Vagina (tissue), 2 donors: ENCODE results near the gene POLK. TPM values are rescaled to one million over a fixed set of nuclear protein-coding genes. Genes with fewer than 3 reads are reported as not detected.
A peak's percentile ranks its signal among the peaks of the same experiment; 100 is the strongest.

Source experiments
- DNase-seq, 2 donors: peaks; one replicate each; pipeline ENCODE4 v3.0.0-alpha.2; 2017; ENCODE audit errors: extremely low spot score in 2 of 2
- H3K27ac ChIP-seq: fragments of 200-600 bp; sonication (generic); one replicate; pipeline ENCODE4 v1.5.1; 2019
- H3K27me3 ChIP-seq: fragments of 200-600 bp; sonication (generic); one replicate; pipeline ENCODE4 v1.5.1; 2019
- H3K36me3 ChIP-seq, 2 donors: fragments of 200-600 bp; sonication (generic); one replicate each; pipeline ENCODE4 v1.5.1; 2017 to 2019
- H3K4me1 ChIP-seq: fragments of 200-600 bp; sonication (generic); one replicate; pipeline ENCODE4 v1.5.1; 2019
- H3K4me3 ChIP-seq, 2 donors: fragments of 200-600 bp; sonication (generic); 1 replicate in 1 of 2; 2 replicates in 1 of 2; pipeline ENCODE4 v1.5.1; 2016 to 2019
- H3K9me3 ChIP-seq: fragments of 200-600 bp; sonication (generic); one replicate; pipeline ENCODE4 v1.5.1; 2019
- POLR2A ChIP-seq, 2 donors: fragments of 450-650 bp; IDR thresholded peaks; one replicate each; pipeline ENCODE4 v1.6.1; 2017; ENCODE audit warnings: antibody characterized with exemption in 2 of 2, mild to moderate bottlenecking in 2 of 2, moderate library complexity in 2 of 2
- POLR2AphosphoS5 ChIP-seq, 2 donors: sonication (generic); formaldehyde crosslinking; IDR thresholded peaks; one replicate each; pipeline ENCODE4 v1.9.0; 2017; ENCODE audit warnings: antibody characterized with exemption in 2 of 2, mild to moderate bottlenecking in 2 of 2, low read depth in 1 of 2; ENCODE audit not compliant: insufficient read depth in 1 of 2
- intact Hi-C: fragments of 100-400 bp; cut with DNase I; formaldehyde crosslinking; loops from one replicate; pipeline ENCODE4 v1.15.1; 2023
- total RNA-seq: library from RNA; depleted of rRNA; stranded (reverse); fragments of >200 nt; gene quantifications from one replicate; pipeline ENCODE4 v1.2.3, GENCODE V29; 2016
- TF ChIP-seq, protein P1 (sequence below), 3 experiments: fragments of 450-650 bp in 2 of 3; fragments of 200-600 bp in 1 of 3; sonication (generic) in 1 of 3; IDR thresholded peaks; one replicate each; pipeline ENCODE4 v1.5.1; 2017 to 2019; ENCODE audit warnings: antibody characterized with exemption in 3 of 3, mild to moderate bottlenecking in 2 of 3, moderate library complexity in 2 of 3

POLK gene
- total RNA-seq: 31.4 TPM

GRCh38 chr5:75511435-75512382 lies at the start of gene POLK, which contains the start of gene CERT1:
TSS of gene POLK (plus strand) at chr5:75511891.
TSS of gene CERT1 (minus strand) at chr5:75511629. CDS start at chr5:75511207, 422 bp downstream.
- intact Hi-C loops: no loop called here
- Histone ChIP-seq H3K4me3 (peak within 1 kb of the TSS; percentile 67 to 87), H3K4me1 (peaks cover 31% of the 10 kb centered on the region), H3K9me3 (no peaks in the 10 kb centered on the region), H3K27ac (peak within 1 kb of the TSS; percentile 91), H3K36me3 (no peaks in the 10 kb centered on the region), H3K27me3 (no peaks in the 10 kb centered on the region)
- DNase-seq: peak; percentile 98 to 99
- TF ChIP-seq POLR2A (IDR thresholded peaks at IDR 0.05) (peak in 1 of 2 donors; percentile 72), POLR2AphosphoS5 (IDR thresholded peaks at IDR 0.05; ENCODE audit: insufficient read depth in 1 of 2, low read depth in 1 of 2) (peak; percentile 91 to 94)
- TF ChIP-seq, protein P1, sequence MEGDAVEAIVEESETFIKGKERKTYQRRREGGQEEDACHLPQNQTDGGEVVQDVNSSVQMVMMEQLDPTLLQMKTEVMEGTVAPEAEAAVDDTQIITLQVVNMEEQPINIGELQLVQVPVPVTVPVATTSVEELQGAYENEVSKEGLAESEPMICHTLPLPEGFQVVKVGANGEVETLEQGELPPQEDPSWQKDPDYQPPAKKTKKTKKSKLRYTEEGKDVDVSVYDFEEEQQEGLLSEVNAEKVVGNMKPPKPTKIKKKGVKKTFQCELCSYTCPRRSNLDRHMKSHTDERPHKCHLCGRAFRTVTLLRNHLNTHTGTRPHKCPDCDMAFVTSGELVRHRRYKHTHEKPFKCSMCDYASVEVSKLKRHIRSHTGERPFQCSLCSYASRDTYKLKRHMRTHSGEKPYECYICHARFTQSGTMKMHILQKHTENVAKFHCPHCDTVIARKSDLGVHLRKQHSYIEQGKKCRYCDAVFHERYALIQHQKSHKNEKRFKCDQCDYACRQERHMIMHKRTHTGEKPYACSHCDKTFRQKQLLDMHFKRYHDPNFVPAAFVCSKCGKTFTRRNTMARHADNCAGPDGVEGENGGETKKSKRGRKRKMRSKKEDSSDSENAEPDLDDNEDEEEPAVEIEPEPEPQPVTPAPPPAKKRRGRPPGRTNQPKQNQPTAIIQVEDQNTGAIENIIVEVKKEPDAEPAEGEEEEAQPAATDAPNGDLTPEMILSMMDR (IDR thresholded peaks at IDR 0.05): no peak

- Histone ChIP-seq H3K9me3 (peaks cover 4% of the 10 kb centered on the region), H3K27me3 (no peaks in the 10 kb centered on the region), H3K36me3 (no peaks in the 10 kb centered on the region), H3K4me3 (no peak overlapping the region), H3K4me1 (no peaks in the 10 kb centered on the region), H3K27ac (no peak overlapping the region)
- no peak for DNase-seq
- TF ChIP-seq, protein P1 (IDR thresholded peaks at IDR 0.05): no peak
- TF ChIP-seq POLR2AphosphoS5 (IDR thresholded peaks at IDR 0.05; ENCODE audit: insufficient read depth in 1 of 2, low read depth in 1 of 2): no peak
- no peak for TF ChIP-seq POLR2A (IDR thresholded peaks at IDR 0.05)
- intact Hi-C loops: no loop called here
These were observed 48.0 kb upstream of the POLK start for GRCh38 chr5:75463726-75464125.

GRCh38 chr5:75465480-75465879 lies 46.2 kb upstream of the POLK start:
- TF ChIP-seq POLR2AphosphoS5 (IDR thresholded peaks at IDR 0.05; ENCODE audit: insufficient read depth in 1 of 2, low read depth in 1 of 2) (no peak), POLR2A (IDR thresholded peaks at IDR 0.05) (no peak)
- TF ChIP-seq, protein P1 (IDR thresholded peaks at IDR 0.05): no peak
- H3K27me3 ChIP-seq: no peaks in the 10 kb centered on the region
- H3K4me3 ChIP-seq: no peak overlapping the region
- H3K9me3 ChIP-seq: peaks cover 19% of the 10 kb centered on the region
- intact Hi-C loops: no loop called here
- H3K36me3 ChIP-seq: peaks cover 0 to 8% of the 10 kb centered on the region in 2 donors
- no peaks in the 10 kb centered on the region for H3K4me1 ChIP-seq
- no peak for DNase-seq
- no peak overlapping the region for H3K27ac ChIP-seq

GRCh38 chr5:75466006-75466716 lies 45.5 kb upstream of the POLK start:
- H3K27me3 ChIP-seq: no peaks in the 10 kb centered on the region
- no peak for TF ChIP-seq POLR2A (IDR thresholded peaks at IDR 0.05)
- TF ChIP-seq, protein P1 (IDR thresholded peaks at IDR 0.05): no peak
- TF ChIP-seq POLR2AphosphoS5 (IDR thresholded peaks at IDR 0.05; ENCODE audit: insufficient read depth in 1 of 2, low read depth in 1 of 2): no peak
- DNase-seq: no peak
- H3K4me1 ChIP-seq: no peaks in the 10 kb centered on the region
- H3K27ac ChIP-seq: no peak overlapping the region
- peaks cover 0 to 8% of the 10 kb centered on the region in 2 donors for H3K36me3 ChIP-seq
- H3K4me3 ChIP-seq: no peak overlapping the region
- intact Hi-C loops: no loop called here
- H3K9me3 ChIP-seq: peaks cover 19% of the 10 kb centered on the region
